GM06990 (cell line): ENCODE results near the gene CCNL2.

Experiments used
- DNase-seq: peaks from one replicate; pipeline ENCODE4 v3.0.0-alpha.2; 2011; ENCODE audit not compliant: insufficient read length; ENCODE audit errors: extremely low read depth
- H3K27me3 ChIP-seq: replicated peaks from 2 replicates; pipeline ENCODE4 v1.6.0; 2011; ENCODE audit warnings: low read length; ENCODE audit not compliant: control insufficient read depth, insufficient read depth
- H3K36me3 ChIP-seq: 2 replicates; pipeline ENCODE4 v1.5.1; 2011; ENCODE audit warnings: low read length; ENCODE audit not compliant: control insufficient read depth, insufficient read depth
- H3K4me3 ChIP-seq: replicated peaks from 2 replicates; pipeline ENCODE4 v1.5.1; 2011; ENCODE audit warnings: low read depth, mild to moderate bottlenecking, control low read depth, low read length
- TF ChIP-seq, protein P1 (sequence below): IDR thresholded peaks from 2 replicates; pipeline ENCODE4 v1.5.1; 2011; ENCODE audit warnings: low read length, control low read depth, mild to moderate bottlenecking, inconsistent platforms; ENCODE audit not compliant: insufficient read depth, poor library complexity, severe bottlenecking

Gene CCNL2

DNA sequence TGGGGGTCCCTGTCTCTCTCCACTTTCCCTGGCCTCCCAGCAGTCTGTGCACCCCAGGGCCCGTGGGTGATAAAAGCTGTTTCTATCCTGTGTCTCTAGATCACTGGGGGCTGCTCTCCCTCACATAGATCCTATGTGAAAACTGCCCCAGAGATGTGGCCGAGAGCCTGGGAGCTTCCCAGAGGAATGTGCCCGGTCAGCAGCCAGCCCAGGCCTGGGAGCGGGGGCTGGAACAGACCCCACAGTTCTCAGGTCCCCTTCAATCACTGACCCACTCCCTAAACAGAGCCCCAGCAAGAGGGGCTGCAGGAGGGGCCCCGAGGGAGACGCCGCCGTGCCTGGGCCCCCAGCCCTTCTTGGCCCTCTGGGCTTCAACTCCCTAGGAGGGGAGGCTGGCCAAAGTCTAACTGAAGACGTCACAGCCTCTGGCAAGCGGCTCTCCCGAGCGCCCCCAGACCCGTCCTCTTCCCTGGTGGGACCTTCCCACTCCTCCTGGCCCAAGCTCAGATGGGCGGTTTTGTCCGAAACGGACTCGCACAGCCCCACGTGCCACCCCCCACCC is 41.2 kb downstream of the CCNL2 start:
- TF ChIP-seq, protein P1, sequence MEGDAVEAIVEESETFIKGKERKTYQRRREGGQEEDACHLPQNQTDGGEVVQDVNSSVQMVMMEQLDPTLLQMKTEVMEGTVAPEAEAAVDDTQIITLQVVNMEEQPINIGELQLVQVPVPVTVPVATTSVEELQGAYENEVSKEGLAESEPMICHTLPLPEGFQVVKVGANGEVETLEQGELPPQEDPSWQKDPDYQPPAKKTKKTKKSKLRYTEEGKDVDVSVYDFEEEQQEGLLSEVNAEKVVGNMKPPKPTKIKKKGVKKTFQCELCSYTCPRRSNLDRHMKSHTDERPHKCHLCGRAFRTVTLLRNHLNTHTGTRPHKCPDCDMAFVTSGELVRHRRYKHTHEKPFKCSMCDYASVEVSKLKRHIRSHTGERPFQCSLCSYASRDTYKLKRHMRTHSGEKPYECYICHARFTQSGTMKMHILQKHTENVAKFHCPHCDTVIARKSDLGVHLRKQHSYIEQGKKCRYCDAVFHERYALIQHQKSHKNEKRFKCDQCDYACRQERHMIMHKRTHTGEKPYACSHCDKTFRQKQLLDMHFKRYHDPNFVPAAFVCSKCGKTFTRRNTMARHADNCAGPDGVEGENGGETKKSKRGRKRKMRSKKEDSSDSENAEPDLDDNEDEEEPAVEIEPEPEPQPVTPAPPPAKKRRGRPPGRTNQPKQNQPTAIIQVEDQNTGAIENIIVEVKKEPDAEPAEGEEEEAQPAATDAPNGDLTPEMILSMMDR = no peak
- H3K27me3 ChIP-seq = no peaks in the 10 kb centered on the region; the same call in 1 of the 2 replicates
- H3K4me3 ChIP-seq = no peak overlapping the region
- H3K36me3 ChIP-seq = no peaks in the 10 kb centered on the region
- DNase-seq = no peak

- H3K4me3 ChIP-seq = no peak overlapping the region
- TF ChIP-seq, protein P1 = no peak
- no peak for DNase-seq
- H3K27me3 ChIP-seq = no peaks in the 10 kb centered on the region; the same call in 1 of the 2 replicates
- H3K36me3 ChIP-seq = no peaks in the 10 kb centered on the region
Observed at GRCh38 chr1:1356796-1357401, 42.2 kb downstream of the CCNL2 start.

DNA sequence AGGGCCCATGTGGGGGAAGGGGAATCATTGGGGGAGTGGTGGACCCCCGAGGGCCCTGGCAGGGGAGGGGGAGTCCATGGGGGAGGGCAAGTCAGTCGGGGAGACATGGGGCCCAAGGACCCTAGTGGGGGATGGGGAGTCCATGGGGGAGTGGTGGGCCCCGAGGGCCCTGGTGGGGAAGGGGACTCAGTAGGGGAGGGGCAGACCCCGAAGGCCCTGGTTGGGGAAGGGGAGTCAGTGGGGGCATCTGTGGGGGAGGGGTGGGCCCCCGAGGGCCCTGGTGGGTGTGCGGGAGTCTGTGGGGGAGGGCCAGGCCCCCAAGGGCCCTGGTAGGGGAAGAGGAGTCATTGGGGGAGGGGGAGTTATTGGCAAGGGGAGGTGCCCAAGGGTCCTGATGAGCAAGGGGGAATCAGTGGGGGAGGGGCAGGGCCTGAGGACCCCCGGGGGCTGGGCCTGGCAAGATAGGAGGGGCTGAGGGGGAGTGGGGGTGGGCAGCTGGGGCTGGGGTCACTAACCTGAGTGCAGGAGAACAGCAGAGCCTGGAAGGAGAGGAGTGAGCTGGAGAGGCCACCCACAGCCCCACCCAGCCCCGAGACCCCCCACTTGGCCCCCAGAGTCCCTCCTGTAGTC is 42.9 kb downstream of the CCNL2 start:
- TF ChIP-seq, protein P1 = no peak
- Histone ChIP-seq H3K36me3 (no peaks in the 10 kb centered on the region), H3K27me3 (no peaks in the 10 kb centered on the region; the same call in 1 of the 2 replicates), H3K4me3 (no peak overlapping the region)
- no peak for DNase-seq

- H3K27me3 ChIP-seq = no peaks in the 10 kb centered on the region; the same call in 1 of the 2 replicates
- DNase-seq = no peak
- TF ChIP-seq, protein P1 = no peak
- no peaks in the 10 kb centered on the region for H3K36me3 ChIP-seq
- no peak overlapping the region for H3K4me3 ChIP-seq
Observed at GRCh38 chr1:1355416-1355815, 43.7 kb downstream of the CCNL2 start.

GRCh38 chr1:1354271-1355247 is 44.6 kb downstream of the CCNL2 start:
- DNase-seq = no peak
- Histone ChIP-seq H3K27me3 (no peaks in the 10 kb centered on the region; the same call in 1 of the 2 replicates), H3K4me3 (no peak overlapping the region), H3K36me3 (no peaks in the 10 kb centered on the region)
- TF ChIP-seq, protein P1 = no peak
